Naive thymus-derived CD4-positive, alpha-beta T cell (primary cell): ENCODE data around the gene OR56B1. TPM values are rescaled to one million over a fixed set of nuclear protein-coding genes. Genes with fewer than 3 reads are reported as not detected.
A peak's percentile ranks its signal among the peaks of the same experiment; 100 is the strongest.
"Not testable (repeated sequence)": the region's sequence is repeated elsewhere in the genome, so short reads cannot be mapped to it uniquely, and the experiment has no call there.

Experiments used
- ATAC-seq: fragments of 150-1000 bp; cut with Tn5 transposase; 2 replicates; pipeline ENCODE4 v1.10.0; 2021; ENCODE audit warnings: mild to moderate bottlenecking, moderate library complexity
- CTCF ChIA-PET: fragments of 350-600 bp; sonication (Branson Sonifier 250); formaldehyde crosslinking; loops from one replicate; lab custom pipeline; 2021; ENCODE audit warnings: antibody characterized with exemption; lab: Charles Lee
- POLR2A ChIA-PET: fragments of 350-600 bp; sonication (Branson Sonifier 250); formaldehyde crosslinking; loops from one replicate; lab custom pipeline; 2021; ENCODE audit warnings: antibody characterized with exemption, inconsistent platforms; lab: Charles Lee
- DNase-seq, 9 donors: peaks; one replicate each; pipeline versions ENCODE4 v3.0.0 to v3.0.0-alpha.2; 2020 to 2022; ENCODE audit warnings: mixed read lengths in 1 of 9
- H3K27ac ChIP-seq: one replicate; pipeline ENCODE4 v1.7.0; 2013; ENCODE audit warnings: mild to moderate bottlenecking, low read depth, low read length, moderate library complexity
- H3K27me3 ChIP-seq, 2 donors: one replicate each; pipeline ENCODE4 v1.7.0; 2013; ENCODE audit warnings: low read length in 2 of 2, mild to moderate bottlenecking in 2 of 2, moderate library complexity in 2 of 2; ENCODE audit not compliant: control insufficient read depth in 2 of 2, insufficient read depth in 2 of 2
- H3K36me3 ChIP-seq, 3 experiments: 1 replicate in 2 of 3; 2 replicates in 1 of 3; pipeline ENCODE4 v1.7.0; 2013; ENCODE audit warnings: low read length in 3 of 3, mild to moderate bottlenecking in 3 of 3, moderate library complexity in 1 of 3; ENCODE audit not compliant: insufficient read depth in 3 of 3, control insufficient read depth in 2 of 3
- H3K4me1 ChIP-seq, 2 donors: one replicate each; pipeline ENCODE4 v1.7.0; 2013; ENCODE audit warnings: low read length in 2 of 2, mild to moderate bottlenecking in 2 of 2, moderate library complexity in 1 of 2; ENCODE audit not compliant: control insufficient read depth in 2 of 2, insufficient read depth in 2 of 2
- H3K4me3 ChIP-seq: 2 replicates; pipeline ENCODE4 v1.7.0; 2013; ENCODE audit warnings: mild to moderate bottlenecking, low read length
- H3K9me3 ChIP-seq, 3 experiments: 1 replicate in 2 of 3; 2 replicates in 1 of 3; pipeline ENCODE4 v1.7.0; 2013; ENCODE audit warnings: low read length in 3 of 3; ENCODE audit not compliant: control insufficient read depth in 2 of 3
- H3K27ac Mint-ChIP-seq, 9 donors: one replicate each; pipeline ENCODE4 v1.8.0; 2020 to 2022; ENCODE audit warnings: mixed read lengths in 9 of 9, mild to moderate bottlenecking in 8 of 9, moderate library complexity in 5 of 9, inconsistent platforms in 2 of 9
- H3K27me3 Mint-ChIP-seq, 5 donors: one replicate each; pipeline ENCODE4 v1.8.0; 2021 to 2022; ENCODE audit warnings: mixed read lengths in 5 of 5, mild to moderate bottlenecking in 1 of 5
- H3K36me3 Mint-ChIP-seq, 5 donors: one replicate each; pipeline ENCODE4 v1.8.0; 2020 to 2022; ENCODE audit warnings: mixed read lengths in 5 of 5, mild to moderate bottlenecking in 3 of 5, inconsistent platforms in 1 of 5
- H3K4me1 Mint-ChIP-seq, 7 donors: one replicate each; pipeline ENCODE4 v1.8.0; 2020 to 2022; ENCODE audit warnings: mixed read lengths in 7 of 7, mild to moderate bottlenecking in 3 of 7, inconsistent platforms in 1 of 7
- H3K4me3 Mint-ChIP-seq, 10 donors: one replicate each; pipeline ENCODE4 v1.8.0; 2020 to 2022; ENCODE audit warnings: mild to moderate bottlenecking in 10 of 10, mixed read lengths in 10 of 10, moderate library complexity in 6 of 10, inconsistent platforms in 2 of 10
- H3K9me3 Mint-ChIP-seq, 11 donors: one replicate each; pipeline ENCODE4 v1.8.0; 2020 to 2022; ENCODE audit warnings: mixed read lengths in 11 of 11, mild to moderate bottlenecking in 4 of 11, inconsistent platforms in 1 of 11, moderate library complexity in 1 of 11
- intact Hi-C, 2 donors: fragments of 100-400 bp; cut with micrococcal nuclease; formaldehyde crosslinking; loops; one replicate each; pipeline ENCODE4 v1.15.1; 2023
- polyA plus RNA-seq, 2 donors: library from polyadenylated mRNA; unstranded; fragments of 300-500 nt; fragmentation: Illumina TruSeq; gene quantifications; one replicate each; pipeline ENCODE4 v1.2.3, GENCODE V29; 2021
- total RNA-seq, 6 experiments: library from RNA in 5 of 6; stranded (reverse) in 5 of 6; gene quantifications; 1 replicate in 5 of 6; 2 replicates in 1 of 6; pipeline ENCODE4 v1.2.3 and lab custom pipeline; 2021 to 2026

The OR56B1 gene
- total and polyA plus RNA-seq, 7 experiments from 2014 or later, result 0.11 to 1.4 (median 0.65) TPM; not detected in 1

- ChIA-PET CTCF (interaction anchor here (0.6 to 1.6 kb wide), 5 partner anchors 19 to 113 kb away, joined by 3 to 8 read pairs (median 3); partner anchors contain the start of genes TRIM22 and TRIM5), POLR2A (interaction anchor here (3.9 kb wide), 1 partner anchor 29 kb away, joined by 22 read pairs; the partner anchor contains the start of gene TRIM5)
- Mint-ChIP-seq H3K27ac (peak overlapping the region in 1 of 9 donors; percentile 32), H3K4me1 (peaks cover 0 to 9% (median 4%) of the 10 kb centered on the region in 7 donors), H3K27me3 (no peaks in the 10 kb centered on the region), H3K4me3 (no peak overlapping the region), H3K36me3 (peaks cover 0 to 33% (median 5%) of the 10 kb centered on the region in 5 donors), H3K9me3 (peaks cover 0 to 6% (median 2%) of the 10 kb centered on the region in 11 donors)
- Histone ChIP-seq H3K27me3 (no peaks in the 10 kb centered on the region), H3K36me3 (peaks cover under 1 to 13% (median 6%) of the 10 kb centered on the region in 3 experiments), H3K27ac (no peak overlapping the region), H3K9me3 (no peaks in the 10 kb centered on the region), H3K4me3 (no peak overlapping the region), H3K4me1 (no peaks in the 10 kb centered on the region)
- intact Hi-C loops, result loop anchor here (2.0 to 5.0 kb wide), 4 partner anchors 41 to 236 kb away; partner anchors contain the start of gene TRIM34 (in 1 of the 2)
- ATAC-seq (no peak), DNase-seq (no peak)
These were observed 22.6 kb upstream of the OR56B1 start for GRCh38 chr11:5713695-5714094.

DNA sequence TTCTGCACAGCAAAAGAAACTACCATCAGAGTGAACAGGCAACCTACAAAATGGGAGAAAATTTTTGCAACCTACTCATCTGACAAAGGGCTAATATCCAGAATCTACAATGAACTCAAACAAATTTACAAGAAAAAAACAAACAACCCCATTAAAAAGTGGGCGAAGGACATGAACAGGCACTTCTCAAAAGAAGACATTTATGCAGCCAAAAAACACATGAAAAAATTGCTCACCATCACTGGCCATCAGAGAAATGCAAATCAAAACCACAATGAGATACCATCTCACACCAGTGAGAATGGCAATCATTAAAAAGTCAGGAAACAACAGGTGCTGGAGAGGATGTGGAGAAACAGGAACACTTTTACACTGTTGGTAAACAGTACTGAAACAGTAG lies 19.7 kb upstream of the OR56B1 start:
- H3K27ac ChIP-seq, H3K27me3 ChIP-seq, H3K36me3 ChIP-seq, intact Hi-C loops, H3K4me1 ChIP-seq, POLR2A ChIA-PET, H3K27ac Mint-ChIP-seq, DNase-seq, ATAC-seq, H3K9me3 ChIP-seq, CTCF ChIA-PET, H3K4me3 ChIP-seq, H3K4me1 Mint-ChIP-seq, H3K4me3 Mint-ChIP-seq, H3K27me3 Mint-ChIP-seq: not testable (repeated sequence)
- peaks cover 10 to 35% (median 11%) of the 10 kb centered on the region in 5 donors for H3K36me3 Mint-ChIP-seq
- peaks cover 0 to 14% (median 2%) of the 10 kb centered on the region in 11 donors for H3K9me3 Mint-ChIP-seq

DNA sequence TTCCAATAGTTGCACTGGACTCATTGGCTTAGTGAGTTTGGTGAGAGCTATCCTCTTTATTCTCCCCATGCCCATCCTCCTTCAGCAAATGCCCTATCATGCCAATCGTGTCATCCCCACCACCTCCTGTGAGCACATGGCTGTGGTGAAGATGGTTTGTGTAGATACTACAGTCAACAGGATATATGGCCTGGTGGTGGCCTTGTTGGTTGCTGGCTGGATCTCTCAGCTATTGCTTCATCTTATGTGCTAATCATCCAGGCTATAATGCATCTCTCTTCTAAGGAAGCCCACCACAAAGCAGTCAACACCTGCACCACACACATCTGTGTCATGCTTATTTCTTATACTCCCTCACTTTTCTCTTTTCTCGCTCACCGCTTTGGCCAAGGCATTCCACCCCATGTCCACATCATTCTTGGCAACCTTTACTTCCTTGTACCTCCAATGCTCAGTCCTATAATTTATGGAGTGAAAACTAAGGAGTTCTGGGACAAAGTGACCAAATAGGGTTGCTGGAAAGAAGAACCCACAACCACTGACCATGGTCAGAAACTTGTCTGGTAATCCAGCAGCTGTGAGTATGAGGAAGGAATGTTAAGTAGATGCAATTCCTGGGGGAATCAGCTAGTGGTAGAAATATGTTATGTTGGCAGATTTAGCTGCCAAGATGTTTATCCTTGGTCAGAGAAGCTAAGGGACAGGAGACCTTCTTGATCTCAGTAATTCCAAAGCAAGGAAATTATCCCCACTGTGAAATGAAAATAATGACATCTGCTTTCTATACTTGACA lies 16.3 kb upstream of the OR56B1 start:
- no peak overlapping the region for H3K4me3 ChIP-seq
- H3K27me3 Mint-ChIP-seq, result no peaks in the 10 kb centered on the region
- peaks cover 10 to 23% (median 14%) of the 10 kb centered on the region in 5 donors for H3K36me3 Mint-ChIP-seq
- no peak for ATAC-seq
- H3K9me3 Mint-ChIP-seq, result peaks cover 0 to 14% (median 2%) of the 10 kb centered on the region in 11 donors
- no peaks in the 10 kb centered on the region for H3K4me1 ChIP-seq
- H3K36me3 ChIP-seq, result peaks cover 0 to 4% (median 0%) of the 10 kb centered on the region in 3 experiments
- peak overlapping the region in 2 of 9 donors; percentile 16 to 28 for H3K27ac Mint-ChIP-seq
- no peak overlapping the region for H3K27ac ChIP-seq
- intact Hi-C loops, result no loop called here
- H3K27me3 ChIP-seq, result no peaks in the 10 kb centered on the region
- POLR2A ChIA-PET, result no interaction called here
- H3K4me3 Mint-ChIP-seq, result no peak overlapping the region
- no peak for DNase-seq
- no peaks in the 10 kb centered on the region for H3K4me1 Mint-ChIP-seq
- CTCF ChIA-PET, result no interaction called here
- H3K9me3 ChIP-seq, result no peaks in the 10 kb centered on the region

GRCh38 chr11:5722622-5723021 lies 13.6 kb upstream of the OR56B1 start:
- ATAC-seq, result no peak
- CTCF ChIA-PET, result no interaction called here
- no peaks in the 10 kb centered on the region for H3K4me1 Mint-ChIP-seq

DNA sequence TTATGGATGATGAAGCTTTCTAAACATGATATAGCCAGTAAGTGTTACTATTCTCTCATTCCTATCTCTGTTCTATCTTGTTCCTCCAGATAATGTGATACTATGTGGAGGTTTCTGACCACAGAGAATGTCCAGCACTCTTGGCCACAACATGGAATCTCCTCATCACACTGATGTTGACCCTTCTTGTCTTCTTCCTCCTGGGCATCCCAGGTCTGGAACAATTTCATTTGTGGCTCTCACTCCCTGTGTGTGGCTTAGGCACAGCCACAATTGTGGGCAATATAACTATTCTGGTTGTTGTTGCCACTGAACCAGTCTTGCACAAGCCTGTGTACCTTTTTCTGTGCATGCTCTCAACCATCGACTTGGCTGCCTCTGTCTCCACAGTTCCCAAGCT lies 9.9 kb upstream of the OR56B1 start:
- H3K4me3 Mint-ChIP-seq, result no peak overlapping the region
- H3K9me3 ChIP-seq, result no peaks in the 10 kb centered on the region
- H3K4me1 ChIP-seq, result no peaks in the 10 kb centered on the region
- ChIA-PET POLR2A (no interaction called here), CTCF (interaction anchor here (0.6 kb wide), 1 partner anchor 131 kb away, joined by 3 read pairs; no protein-coding TSS in a partner anchor)
- ATAC-seq, result no peak
- H3K36me3 Mint-ChIP-seq, result peaks cover 5 to 20% (median 12%) of the 10 kb centered on the region in 5 donors
- peaks cover 0 to 5% (median 1%) of the 10 kb centered on the region in 5 donors for H3K27me3 Mint-ChIP-seq
- H3K9me3 Mint-ChIP-seq, result no peaks in the 10 kb centered on the region
- no peak overlapping the region for H3K27ac ChIP-seq
- no peaks in the 10 kb centered on the region for H3K27me3 ChIP-seq
- intact Hi-C loops, result no loop called here
- no peak for DNase-seq
- no peaks in the 10 kb centered on the region for H3K36me3 ChIP-seq
- H3K4me1 Mint-ChIP-seq, result no peaks in the 10 kb centered on the region
- no peak overlapping the region for H3K4me3 ChIP-seq
- H3K27ac Mint-ChIP-seq, result no peak overlapping the region

More at GRCh38 chr11:5722622-5723021, 13.6 kb upstream of the OR56B1 start:
- no peaks in the 10 kb centered on the region for H3K27me3 Mint-ChIP-seq
- H3K9me3 ChIP-seq, result no peaks in the 10 kb centered on the region
- no peaks in the 10 kb centered on the region for H3K27me3 ChIP-seq
- H3K9me3 Mint-ChIP-seq, result peaks cover 0 to 14% (median 0%) of the 10 kb centered on the region in 11 donors
- no peak overlapping the region for H3K27ac ChIP-seq
- H3K27ac Mint-ChIP-seq, result peak overlapping the region in 1 of 9 donors; percentile 34
- POLR2A ChIA-PET, result no interaction called here
- peaks cover 15 to 18% (median 16%) of the 10 kb centered on the region in 5 donors for H3K36me3 Mint-ChIP-seq
- H3K4me1 ChIP-seq, result no peaks in the 10 kb centered on the region
- DNase-seq, result no peak
- H3K36me3 ChIP-seq, result peaks cover 0 to 4% (median 0%) of the 10 kb centered on the region in 3 experiments
- H3K4me3 Mint-ChIP-seq, result no peak overlapping the region
- intact Hi-C loops, result no loop called here
- H3K4me3 ChIP-seq, result no peak overlapping the region

GRCh38 chr11:5727691-5728090 lies 8.6 kb upstream of the OR56B1 start:
- ChIA-PET POLR2A (no interaction called here), CTCF (no interaction called here)
- Histone ChIP-seq H3K4me3 (no peak overlapping the region), H3K27me3 (no peaks in the 10 kb centered on the region), H3K9me3 (no peaks in the 10 kb centered on the region), H3K4me1 (no peaks in the 10 kb centered on the region), H3K27ac (no peak overlapping the region), H3K36me3 (no peaks in the 10 kb centered on the region)
- ATAC-seq, result no peak
- no peak overlapping the region for H3K4me3 Mint-ChIP-seq
- no peak overlapping the region for H3K27ac Mint-ChIP-seq
- no peaks in the 10 kb centered on the region for H3K4me1 Mint-ChIP-seq
- intact Hi-C loops, result no loop called here
- peaks cover 0 to 5% (median 4%) of the 10 kb centered on the region in 5 donors for H3K27me3 Mint-ChIP-seq
- DNase-seq, result no peak
- no peaks in the 10 kb centered on the region for H3K9me3 Mint-ChIP-seq
- peaks cover 5 to 20% (median 14%) of the 10 kb centered on the region in 5 donors for H3K36me3 Mint-ChIP-seq
